HG03432 (cell line): ENCODE results near the gene AGTR1.
"Not testable (repeated sequence)": the region's sequence is repeated elsewhere in the genome, so short reads cannot be mapped to it uniquely, and the experiment has no call there.

ENCODE experiments used
- ATAC-seq: cut with Tn5 transposase; IDR thresholded peaks from one replicate; pipeline ENCODE4 v1.9.1; 2021; ENCODE audit warnings: mild to moderate bottlenecking, moderate library complexity; ENCODE audit not compliant: unreplicated experiment

The AGTR1 gene

DNA sequence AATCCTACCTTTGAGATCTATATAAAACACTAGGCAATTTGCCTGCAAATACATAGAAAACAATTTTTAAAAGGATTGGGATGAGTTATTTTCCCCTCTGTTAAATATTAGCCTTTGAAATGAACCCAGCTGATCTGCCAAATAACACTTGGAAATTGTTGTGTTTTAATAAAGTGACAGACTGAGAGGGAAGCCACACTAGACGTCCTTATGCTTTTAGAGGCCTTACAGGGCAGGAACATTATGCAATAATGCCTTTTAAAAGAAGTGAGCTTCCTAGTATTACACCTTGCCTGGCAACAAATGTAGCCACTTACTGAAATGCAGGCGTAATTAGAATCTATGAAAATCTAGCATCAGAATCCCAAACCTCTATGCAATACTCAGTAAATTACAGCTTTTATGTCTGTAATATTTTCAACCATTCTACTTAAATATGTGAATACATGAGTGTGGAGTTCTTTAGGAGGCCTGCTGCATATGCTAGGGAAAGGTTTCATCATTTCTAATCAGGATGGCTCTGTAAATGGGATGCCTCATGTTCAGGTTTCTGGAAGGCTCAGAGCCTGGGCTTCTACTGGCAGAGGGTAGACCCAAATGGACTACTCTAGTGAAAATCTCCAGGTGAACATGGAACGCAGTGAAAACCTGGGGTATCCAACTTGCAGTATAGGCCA is 20.3 kb downstream of the AGTR1 start:
- ATAC-seq = no peak

DNA sequence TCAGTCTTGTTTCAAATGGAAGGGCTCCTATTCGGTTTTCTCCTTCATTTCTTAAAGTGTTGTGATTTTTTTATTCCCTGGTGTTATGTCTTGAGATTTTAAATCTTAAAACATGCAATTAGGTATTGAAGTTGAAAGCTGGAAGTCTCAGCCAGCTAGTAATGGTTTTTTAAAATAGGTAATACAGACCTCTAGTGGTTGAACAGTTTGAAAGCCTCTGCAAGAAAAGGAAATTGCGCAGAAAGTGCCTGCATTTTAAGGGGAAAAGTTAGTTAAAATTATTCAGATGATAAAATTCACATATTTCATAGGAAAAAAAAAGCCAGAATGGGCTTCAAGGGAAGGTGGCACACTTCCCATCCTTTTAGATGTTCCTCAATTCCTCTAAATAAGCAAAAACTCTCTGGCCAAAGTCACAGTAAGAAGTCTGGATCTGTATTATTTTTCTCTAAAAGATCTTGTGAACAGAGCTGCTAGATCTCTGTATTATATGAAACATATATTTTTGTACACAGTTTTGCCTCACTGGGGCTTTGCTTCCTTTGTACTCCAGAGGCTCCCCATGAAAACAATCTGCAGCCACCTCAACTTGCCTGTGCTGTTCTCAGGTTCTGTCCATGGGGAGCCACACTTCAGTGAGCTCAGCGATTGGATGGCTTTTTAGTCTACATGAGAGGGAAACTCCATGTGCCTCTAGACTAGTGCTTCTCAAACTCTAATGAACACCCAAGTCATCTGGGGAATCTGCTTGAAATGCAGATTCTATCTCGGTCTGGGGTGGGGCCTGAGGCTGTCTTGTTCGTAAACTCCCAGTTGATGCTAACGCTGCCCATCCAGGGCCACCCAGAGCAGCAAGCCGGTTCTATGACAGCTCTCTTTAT is 21.5 kb downstream of the AGTR1 start:
- no peak for ATAC-seq

DNA sequence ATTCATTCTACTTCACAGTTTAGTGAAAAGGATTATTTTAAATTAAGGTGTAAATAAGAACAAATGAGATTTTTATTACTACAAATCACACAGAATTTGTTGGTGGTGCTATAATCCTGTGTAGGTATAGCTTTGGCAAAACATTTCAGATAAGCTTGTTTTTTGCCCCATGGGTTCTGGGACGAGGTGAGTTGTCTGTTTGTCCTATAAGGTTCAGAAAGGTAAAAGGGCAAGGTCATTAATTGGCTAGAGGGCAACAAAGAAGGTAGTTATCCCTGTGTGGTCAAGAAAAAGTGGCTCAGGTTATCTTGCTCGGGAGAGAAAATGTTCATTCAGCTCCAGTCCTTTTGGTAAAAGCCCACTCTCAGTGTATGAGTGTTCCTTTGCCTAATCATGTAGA is 23.2 kb downstream of the AGTR1 start:
- ATAC-seq = no peak

DNA sequence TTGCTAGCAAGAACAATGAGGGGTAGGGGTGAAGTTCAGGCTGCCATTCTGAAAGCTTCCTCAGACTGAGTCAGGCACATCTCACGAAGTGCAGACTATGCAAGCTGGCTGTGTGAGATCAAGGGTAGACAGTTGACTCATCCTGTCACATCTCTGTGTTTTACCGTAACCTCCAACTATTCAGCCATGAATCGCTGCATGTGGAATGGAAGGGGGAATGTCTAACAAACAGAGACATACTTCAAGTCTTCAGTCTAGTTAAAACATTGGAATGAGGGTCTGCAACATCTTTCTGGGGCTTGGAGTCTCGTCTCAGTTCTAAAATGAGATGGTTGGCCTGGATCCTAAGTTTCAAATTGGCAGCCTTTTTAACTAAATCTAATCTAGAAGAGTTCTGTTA is 25.9 kb downstream of the AGTR1 start:
- ATAC-seq = no peak

DNA sequence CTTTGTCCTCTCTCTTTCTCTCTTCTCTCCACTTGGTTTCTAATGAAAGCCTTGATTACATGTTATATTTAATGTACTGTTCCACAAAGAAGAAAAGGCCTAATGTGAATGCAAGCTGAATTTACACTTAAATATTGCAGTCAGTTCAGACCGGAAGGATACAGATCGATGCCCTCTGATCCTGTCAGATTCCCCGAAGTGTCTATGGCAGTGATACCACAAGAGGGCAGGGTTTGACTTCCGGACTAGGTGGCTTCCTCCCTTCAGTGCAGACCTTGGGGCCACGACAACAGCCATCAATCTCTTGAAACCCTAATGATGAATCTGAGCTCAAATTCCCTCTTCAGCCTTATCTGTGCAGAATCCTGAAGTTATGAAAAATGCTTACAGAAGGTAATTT is 29.5 kb downstream of the AGTR1 start:
- ATAC-seq = peak; percentile 77

DNA sequence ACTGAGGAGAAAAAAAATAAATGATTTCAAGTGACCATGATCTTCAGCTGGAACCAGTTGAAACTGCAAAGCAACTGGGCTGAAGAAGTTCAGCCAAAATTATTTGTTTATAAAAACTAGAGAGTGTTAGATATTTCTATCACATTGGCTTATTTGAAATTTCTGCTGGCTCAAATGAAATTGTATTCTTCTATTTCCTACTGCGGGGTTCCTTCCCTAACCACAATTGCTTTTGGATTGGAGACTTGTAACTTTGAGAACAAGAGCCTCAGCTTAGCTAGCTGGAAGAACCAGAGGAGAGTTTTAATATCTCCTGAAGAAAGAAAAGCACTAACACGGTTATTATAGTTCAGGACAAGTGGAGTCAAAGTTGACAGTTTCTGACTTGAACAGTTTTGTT is 31.1 kb downstream of the AGTR1 start:
- ATAC-seq = no peak

DNA sequence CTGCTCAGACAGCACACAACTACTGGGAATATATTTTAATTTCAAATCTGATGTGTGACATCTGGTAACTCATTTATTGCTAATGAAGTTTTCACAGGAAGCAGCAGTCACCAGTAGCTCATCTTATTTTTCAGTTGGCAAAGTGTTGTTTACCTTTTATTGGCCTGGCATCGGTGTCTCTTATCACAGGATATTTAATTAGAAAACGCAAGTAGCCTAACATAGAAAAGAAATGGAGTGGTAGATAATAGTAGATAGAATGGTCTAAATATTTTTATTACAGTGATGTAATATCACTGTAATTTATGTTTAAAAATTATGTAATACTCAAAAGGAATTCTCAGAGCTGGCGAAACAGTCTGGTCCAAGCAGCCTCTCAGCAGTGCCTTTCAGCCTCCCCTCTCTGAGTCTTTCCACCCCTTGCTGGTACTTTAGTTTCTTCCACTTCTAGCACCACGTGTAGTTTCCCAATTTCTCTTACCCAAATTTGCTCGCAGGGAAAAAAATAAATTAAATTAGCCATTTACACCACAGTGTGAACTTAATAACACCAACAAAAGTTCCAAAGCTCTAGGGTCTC is 31.9 kb downstream of the AGTR1 start:
- no peak for ATAC-seq

DNA sequence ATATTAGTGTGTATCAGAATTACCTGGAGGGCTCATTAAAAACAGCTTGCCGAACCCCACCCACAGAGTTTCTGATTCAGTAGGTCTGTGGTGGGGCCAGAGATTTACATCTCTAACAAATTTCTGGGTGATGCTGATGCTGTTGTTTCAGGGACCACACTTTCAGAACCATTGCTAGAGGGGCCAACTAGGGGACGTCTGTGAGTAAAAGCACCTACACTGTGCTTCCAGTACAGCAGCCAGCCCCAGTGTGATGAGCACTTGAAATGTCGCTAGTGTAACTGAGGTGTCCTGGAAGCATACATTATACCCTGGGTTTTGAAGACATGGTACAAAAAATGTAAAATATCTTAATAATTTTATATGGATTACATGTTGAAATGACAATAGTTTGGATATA is 33.0 kb downstream of the AGTR1 start:
- ATAC-seq = no peak

DNA sequence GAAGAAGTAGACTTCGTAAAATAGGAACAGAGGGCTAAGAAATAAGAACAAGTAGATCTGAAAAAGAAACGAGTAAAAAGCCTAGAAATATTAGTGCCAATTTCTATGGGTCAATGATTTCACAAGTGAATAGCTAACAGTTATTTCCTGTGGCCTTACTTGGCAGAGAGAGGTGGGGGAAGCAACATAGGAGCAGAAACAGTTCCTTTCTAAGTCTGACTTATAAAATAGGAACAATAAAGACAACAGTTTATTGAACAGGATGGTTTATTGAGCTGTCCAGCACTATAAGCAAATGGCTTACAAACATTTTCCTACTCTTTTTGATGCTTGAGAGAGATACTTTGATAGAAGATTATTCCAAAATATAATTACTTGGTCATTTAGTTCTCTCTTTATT is 37.9 kb downstream of the AGTR1 start:
- no peak for ATAC-seq

DNA sequence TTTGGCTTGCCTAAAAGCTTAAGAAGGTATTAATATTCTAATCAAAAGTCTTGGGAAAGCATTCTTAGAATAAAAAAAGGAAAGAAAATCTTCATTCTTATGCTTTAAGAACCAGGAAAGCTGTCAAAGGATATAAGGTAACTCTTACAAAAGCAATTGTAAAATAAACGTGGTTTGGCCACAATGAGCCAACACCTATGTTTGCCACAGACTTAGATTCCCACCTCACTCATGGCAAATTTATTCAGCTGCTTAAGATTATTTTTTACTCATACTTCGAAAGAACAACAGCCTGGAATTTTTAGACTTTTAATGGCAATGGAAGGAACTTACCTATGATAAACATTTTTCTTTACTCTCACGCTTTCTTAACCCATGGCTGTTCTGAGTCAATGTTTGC is 38.4 kb downstream of the AGTR1 start:
- ATAC-seq = no peak

DNA sequence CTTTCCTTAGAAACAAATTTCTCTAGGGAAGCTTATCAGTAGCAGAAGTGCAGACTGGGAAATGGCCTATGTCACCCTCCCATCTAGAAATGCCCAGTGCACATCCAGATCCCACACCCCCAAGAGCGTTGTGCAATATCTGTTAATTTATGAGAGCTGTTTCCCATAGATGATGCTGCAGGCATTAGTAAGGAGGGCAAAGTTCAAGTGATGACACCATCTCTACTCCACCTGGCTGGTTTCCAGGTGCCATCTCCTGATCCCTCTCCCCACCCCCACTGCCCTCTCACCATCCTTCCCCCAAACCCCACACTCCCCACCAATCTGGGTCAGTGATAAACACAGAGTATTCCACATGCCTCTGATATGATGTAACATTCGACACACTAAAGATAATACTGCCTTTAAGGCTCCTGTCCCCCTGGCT is 39.4 kb downstream of the AGTR1 start:
- ATAC-seq = no peak

DNA sequence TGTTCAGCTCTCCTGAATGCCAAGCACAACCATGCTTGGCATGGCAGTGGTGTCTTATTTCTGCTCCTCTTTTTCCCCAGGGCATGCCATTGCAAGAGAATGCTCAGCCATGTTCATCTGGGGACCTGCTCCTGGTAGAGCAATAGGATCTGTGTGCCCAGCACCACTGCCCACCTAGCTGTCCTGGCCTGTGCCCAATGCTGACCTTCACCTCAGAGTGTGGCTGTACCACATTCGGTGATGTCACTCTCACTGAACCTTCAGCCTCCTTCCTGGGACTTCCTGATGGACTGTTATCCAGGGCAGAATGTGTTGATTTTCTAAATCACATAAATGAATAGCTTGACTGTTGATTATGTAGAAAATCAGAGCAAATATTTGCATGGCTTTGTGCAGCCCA is 42.0 kb downstream of the AGTR1 start:
- no peak for ATAC-seq

DNA sequence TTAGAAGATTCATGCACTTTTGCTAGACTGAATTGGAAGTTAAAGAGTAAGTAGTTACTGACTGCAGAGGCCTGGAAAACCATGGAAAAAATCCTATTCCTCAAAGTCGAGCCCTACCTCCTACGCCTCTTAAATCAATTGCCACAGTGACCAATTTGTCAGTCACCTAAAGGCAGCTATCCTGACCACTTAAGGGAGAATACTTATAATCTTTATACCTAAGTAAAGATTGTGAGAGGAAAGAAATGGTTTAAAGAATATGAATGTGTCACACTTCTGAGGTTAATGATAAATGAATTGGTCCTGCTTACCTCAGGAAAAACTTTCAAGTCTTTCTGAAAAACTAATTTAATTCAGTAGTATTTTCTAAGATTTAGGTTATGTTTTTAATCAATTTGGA is 42.6 kb downstream of the AGTR1 start:
- no peak for ATAC-seq

DNA sequence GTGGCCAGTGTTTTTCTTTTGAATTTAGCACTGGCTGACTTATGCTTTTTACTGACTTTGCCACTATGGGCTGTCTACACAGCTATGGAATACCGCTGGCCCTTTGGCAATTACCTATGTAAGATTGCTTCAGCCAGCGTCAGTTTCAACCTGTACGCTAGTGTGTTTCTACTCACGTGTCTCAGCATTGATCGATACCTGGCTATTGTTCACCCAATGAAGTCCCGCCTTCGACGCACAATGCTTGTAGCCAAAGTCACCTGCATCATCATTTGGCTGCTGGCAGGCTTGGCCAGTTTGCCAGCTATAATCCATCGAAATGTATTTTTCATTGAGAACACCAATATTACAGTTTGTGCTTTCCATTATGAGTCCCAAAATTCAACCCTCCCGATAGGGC is 43.5 kb downstream of the AGTR1 start:
- ATAC-seq = no peak

DNA sequence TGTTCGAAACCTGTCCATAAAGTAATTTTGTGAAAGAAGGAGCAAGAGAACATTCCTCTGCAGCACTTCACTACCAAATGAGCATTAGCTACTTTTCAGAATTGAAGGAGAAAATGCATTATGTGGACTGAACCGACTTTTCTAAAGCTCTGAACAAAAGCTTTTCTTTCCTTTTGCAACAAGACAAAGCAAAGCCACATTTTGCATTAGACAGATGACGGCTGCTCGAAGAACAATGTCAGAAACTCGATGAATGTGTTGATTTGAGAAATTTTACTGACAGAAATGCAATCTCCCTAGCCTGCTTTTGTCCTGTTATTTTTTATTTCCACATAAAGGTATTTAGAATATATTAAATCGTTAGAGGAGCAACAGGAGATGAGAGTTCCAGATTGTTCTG is 44.4 kb downstream of the AGTR1 start:
- ATAC-seq = no peak

DNA sequence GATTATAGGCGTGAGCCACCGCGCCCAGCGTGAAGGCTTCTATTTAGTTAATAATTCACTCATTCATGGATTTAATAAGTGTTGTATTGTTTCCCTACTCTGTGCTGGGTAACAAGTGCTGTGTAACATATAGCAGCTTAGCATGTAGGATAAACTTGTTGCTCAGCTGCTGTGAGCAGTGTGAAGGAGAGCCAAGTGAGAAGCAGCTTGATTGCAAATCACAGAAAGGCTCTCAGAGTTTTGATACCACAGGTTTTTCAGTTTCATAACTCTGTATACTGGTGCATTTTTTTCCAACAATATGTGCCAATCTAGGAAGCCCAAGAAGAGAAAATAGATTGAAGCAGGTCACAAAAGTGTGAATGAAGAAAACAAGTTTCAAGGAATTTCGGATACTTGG is 48.4 kb downstream of the AGTR1 start:
- ATAC-seq = no peak

DNA sequence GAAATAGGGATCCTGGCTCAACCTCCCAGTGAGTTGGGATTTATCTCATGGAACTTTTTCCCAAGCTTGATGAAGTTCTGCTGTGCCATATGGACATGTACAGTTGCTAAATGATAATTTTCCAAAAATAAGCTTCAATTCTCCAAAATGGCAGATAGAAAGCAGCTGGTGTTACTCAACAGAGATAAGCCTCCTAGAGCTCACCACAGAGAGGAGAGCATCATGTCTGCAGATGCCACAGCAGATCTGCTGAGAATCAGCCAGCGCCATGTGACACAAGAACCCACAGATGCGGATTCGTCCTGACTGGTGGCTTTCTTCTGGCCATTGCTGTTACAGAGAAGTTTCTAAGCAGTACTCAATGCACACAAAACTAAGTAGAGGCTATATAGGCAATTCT is 50.6 kb downstream of the AGTR1 start:
- ATAC-seq = no peak

DNA sequence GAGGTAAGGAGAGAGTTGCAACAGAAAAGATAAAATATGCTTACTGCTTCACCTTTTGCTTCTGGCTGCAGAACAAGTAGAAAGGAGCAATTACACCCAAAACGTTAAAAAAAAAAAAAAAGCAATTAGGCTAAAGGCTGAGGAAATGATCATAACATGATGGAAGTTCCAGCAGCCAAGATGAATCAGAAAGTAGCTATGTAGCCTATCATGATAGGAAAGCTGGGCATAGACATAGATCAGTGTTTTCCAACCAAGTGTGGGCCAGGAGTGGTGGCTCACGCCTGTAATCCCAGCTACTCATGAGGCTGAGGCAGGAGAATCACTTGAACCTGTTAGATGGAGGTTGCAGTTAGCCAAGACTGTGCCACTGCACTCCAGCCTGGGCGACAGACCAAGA is 52.6 kb downstream of the AGTR1 start:
- ATAC-seq = no peak

DNA sequence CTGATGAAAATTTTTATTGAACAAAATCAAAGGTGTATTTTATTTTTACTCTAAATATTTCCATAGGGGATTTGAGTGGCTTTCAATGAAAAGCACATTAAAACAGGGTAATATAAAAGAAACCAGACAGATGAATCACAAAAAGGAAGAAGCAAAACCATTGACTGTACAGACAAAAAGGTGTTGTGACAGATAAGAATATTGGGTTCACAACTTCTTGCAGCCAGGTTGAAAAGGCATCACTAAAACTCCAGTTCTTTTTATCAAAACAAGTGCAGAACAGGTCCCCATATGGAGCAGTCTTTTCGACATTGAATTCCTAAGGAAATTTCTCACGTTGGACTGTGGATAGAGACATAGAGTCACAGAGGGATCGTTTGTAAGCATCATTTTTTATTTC is 53.8 kb downstream of the AGTR1 start:
- ATAC-seq = no peak

DNA sequence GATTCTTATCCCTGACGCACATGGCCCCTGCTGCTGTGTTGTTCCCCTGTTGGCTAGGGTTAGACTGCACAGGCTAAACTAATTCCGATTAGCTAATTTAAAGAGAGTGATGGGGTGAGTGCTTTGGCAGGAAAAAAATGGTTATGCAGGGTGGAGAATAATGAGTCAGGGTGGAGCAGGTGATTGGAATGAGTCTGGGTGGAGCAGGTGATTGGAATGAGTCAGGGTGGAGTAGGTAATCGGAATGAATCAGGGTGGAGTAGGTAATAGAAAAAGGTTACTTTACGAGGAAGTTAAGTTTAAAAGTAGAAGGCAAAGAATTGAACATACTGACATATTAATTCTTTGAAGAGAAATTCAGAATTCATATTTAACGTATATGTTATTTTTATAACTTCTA is 55.7 kb downstream of the AGTR1 start:
- not testable (repeated sequence) for ATAC-seq

DNA sequence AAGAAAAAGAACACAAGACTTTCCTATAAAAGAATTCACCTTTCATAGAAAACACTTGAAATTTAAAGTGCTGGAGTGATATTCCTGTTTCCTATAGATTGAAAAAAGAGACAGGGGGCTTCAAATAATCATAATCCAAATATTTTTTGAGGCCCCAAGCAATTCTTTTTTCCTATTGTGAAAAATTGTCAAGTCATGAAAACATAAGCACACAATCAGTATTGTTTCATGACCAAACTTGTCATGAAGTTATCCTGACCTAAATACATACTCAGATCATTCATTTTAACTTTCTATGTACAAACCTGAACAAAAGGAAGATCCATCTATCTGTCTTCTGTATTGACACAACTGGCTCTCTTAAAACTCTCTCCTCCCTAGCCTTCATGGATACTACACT is 57.9 kb downstream of the AGTR1 start:
- no peak for ATAC-seq

DNA sequence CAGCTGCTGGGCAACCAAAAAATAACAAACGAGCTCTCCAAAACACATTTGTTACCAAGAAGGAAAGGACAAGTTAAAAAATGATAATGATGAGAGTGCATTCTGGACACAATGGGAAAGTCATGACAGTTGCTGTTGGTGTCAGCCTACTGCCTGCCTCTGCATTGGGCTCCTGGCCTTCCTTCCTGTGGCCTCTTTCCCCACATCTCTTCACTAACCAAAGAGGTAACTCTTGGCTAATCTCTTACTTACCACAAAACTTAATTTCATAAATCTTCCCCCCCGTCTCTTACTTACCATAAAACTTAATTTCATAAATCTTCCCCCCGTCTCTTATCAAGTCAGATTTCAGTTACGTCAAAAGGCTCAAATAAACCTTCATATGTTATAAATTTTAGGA is 58.6 kb downstream of the AGTR1 start:
- ATAC-seq = no peak
